ENCODE results near the gene RRP9.
A peak's percentile ranks its signal among the peaks of the same experiment; 100 is the strongest.

RRP9 gene

DNA sequence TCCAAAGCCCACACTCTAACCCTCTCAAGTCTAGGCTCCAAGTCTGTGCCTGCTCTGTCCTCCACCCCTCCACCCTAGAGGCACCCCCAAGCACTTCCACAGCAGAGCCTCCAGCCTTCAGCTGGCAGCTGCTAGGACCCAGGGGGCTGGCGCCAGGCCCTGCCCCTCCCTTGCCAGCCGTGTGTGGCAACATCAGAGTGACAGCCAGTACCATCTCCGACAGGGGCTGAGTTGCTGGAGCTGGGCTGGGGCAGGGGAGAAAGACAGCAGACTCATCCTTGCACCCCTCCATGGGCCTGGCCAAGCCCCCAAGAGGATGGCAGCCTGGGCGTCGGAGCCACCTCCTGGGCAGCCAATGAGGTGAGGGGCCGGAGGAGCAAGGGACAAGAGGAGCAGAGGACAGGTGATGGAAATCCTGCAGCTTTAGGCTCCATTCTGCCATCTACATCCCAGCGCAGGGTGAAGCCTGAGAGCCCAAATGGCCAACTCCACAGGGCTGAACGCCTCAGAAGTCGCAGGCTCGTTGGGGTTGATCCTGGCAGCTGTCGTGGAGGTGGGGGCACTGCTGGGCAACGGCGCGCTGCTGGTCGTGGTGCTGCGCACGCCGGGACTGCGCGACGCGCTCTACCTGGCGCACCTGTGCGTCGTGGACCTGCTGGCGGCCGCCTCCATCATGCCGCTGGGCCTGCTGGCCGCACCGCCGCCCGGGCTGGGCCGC is 13.6 kb upstream of the RRP9 start, which contains the start of gene GPR62:
TSS of gene GPR62 (plus strand) at position 207 of the 718 bp plus-strand sequence. CDS start at position 479, 272 bp downstream.
- no peak for DNase-seq
- H3K4me3 ChIP-seq, result peak within 1 kb of the TSS; percentile 47 to 54
- no peaks in the 10 kb centered on the region for H3K9me3 ChIP-seq
- H3K4me1 ChIP-seq, result peaks cover 0 to 18% (median 16%) of the 10 kb centered on the region in 4 donors
- intact Hi-C loops (cut with DNase I; ENCODE audit: low total_unique reads), result no loop called here
- no peaks in the 10 kb centered on the region for H3K27me3 ChIP-seq
- peaks cover 0 to 32% (median 19%) of the 10 kb centered on the region in 3 donors for H3K36me3 ChIP-seq
- H3K27ac ChIP-seq, result peak within 1 kb of the TSS; percentile 69 to 87
- TF ChIP-seq, protein P1, sequence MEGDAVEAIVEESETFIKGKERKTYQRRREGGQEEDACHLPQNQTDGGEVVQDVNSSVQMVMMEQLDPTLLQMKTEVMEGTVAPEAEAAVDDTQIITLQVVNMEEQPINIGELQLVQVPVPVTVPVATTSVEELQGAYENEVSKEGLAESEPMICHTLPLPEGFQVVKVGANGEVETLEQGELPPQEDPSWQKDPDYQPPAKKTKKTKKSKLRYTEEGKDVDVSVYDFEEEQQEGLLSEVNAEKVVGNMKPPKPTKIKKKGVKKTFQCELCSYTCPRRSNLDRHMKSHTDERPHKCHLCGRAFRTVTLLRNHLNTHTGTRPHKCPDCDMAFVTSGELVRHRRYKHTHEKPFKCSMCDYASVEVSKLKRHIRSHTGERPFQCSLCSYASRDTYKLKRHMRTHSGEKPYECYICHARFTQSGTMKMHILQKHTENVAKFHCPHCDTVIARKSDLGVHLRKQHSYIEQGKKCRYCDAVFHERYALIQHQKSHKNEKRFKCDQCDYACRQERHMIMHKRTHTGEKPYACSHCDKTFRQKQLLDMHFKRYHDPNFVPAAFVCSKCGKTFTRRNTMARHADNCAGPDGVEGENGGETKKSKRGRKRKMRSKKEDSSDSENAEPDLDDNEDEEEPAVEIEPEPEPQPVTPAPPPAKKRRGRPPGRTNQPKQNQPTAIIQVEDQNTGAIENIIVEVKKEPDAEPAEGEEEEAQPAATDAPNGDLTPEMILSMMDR (IDR thresholded peaks at IDR 0.05), result no peak

DNA sequence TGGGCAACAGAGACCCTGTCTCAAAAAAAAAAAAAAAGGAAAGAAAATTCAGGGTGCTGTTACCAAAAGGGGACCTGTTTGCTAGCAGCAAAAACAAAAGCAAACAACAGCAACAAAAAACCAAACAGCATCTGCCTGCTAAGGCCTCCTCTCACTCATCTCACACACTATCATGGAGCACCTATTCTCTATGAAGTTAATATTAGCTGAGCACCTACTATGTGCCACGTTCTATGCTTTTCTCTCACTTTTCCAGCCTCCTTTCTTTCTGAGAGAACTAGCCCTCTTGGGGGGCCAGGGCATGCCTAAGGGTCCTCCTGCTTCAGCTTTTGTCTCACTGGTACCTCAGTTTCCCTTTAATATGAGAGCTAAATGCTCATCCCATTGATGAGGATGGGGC is 13.0 kb upstream of the RRP9 start:
- Histone ChIP-seq H3K27ac (no peak overlapping the region), H3K9me3 (no peaks in the 10 kb centered on the region), H3K4me1 (peaks cover 0 to 18% (median 16%) of the 10 kb centered on the region in 4 donors), H3K4me3 (no peak overlapping the region), H3K27me3 (no peaks in the 10 kb centered on the region), H3K36me3 (peaks cover 0 to 26% (median 13%) of the 10 kb centered on the region in 3 donors)
- DNase-seq, result no peak
- intact Hi-C loops (cut with DNase I; ENCODE audit: low total_unique reads), result no loop called here
- TF ChIP-seq, protein P1 (IDR thresholded peaks at IDR 0.05), result no peak

DNA sequence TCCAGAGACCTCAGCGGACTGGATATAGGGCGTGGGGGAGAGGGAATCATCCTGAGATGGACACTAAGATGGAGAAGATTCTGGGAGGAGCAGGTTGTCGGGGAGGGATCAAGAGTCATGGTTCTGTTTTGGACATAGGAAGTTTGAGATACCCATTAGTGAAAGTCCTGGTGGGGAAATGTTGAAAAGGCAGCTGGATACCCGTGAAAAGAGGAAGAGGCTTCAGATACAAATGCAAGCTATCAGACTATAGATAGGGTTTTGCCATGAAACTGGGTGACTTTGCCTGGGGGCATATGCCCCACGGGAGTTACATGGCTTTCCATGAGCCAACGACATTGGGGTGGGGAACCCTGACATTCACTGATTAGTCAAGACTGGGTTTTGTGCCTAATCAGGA is 12.4 kb upstream of the RRP9 start:
- no peaks in the 10 kb centered on the region for H3K27me3 ChIP-seq
- TF ChIP-seq, protein P1 (IDR thresholded peaks at IDR 0.05), result no peak
- no peaks in the 10 kb centered on the region for H3K9me3 ChIP-seq
- H3K36me3 ChIP-seq, result peaks cover 0 to 24% (median 7%) of the 10 kb centered on the region in 3 donors
- DNase-seq, result no peak
- intact Hi-C loops (cut with DNase I; ENCODE audit: low total_unique reads), result no loop called here
- no peak overlapping the region for H3K27ac ChIP-seq
- H3K4me1 ChIP-seq, result peaks cover 0 to 18% (median 16%) of the 10 kb centered on the region in 4 donors
- no peak overlapping the region for H3K4me3 ChIP-seq

DNA sequence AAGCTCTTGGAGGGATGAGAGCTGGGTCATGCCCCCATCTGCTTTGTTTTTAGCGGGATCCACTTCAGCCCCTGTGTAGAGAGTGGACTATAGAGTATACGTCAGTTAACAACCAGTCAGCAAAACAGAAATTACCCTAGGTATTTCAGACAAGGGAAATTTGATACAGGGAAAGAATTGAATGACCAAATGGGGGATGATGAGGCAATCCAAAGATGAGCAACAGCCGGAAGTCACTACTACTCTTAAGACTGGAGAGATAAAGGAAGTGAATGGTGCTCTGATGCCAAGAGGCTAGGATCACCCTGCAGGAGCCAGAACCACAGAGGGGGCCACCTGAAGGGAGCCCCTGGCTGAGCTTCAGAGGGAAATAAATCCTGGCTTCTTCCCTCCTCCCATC is 11.7 kb upstream of the RRP9 start:
- Histone ChIP-seq H3K9me3 (no peaks in the 10 kb centered on the region), H3K4me1 (peaks cover 0 to 18% (median 16%) of the 10 kb centered on the region in 4 donors), H3K4me3 (no peak overlapping the region), H3K27ac (no peak overlapping the region), H3K27me3 (no peaks in the 10 kb centered on the region), H3K36me3 (peaks cover 0 to 24% (median under 1%) of the 10 kb centered on the region in 3 donors)
- no peak for DNase-seq
- TF ChIP-seq, protein P1 (IDR thresholded peaks at IDR 0.05), result no peak
- intact Hi-C loops (cut with DNase I; ENCODE audit: low total_unique reads), result no loop called here

DNA sequence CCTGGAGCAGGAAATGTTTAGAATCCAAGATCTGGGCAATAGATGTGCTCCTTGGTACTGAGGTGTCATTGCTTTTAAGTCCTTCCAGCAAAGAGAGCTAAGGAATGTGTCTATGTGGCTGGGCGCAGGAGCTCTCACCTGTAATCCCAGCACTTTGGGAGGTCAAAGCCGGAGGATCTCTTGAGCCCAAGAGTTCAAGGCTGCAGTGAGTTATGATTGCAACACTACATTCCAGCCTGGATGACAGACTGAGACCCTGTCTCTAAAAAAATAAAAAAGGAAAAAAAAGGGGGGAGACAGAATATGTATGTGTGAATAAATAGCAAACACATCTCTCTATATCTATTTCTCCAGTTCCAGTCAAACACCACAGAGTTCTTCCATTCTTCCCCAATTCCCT is 9.2 kb upstream of the RRP9 start:
- Histone ChIP-seq H3K4me3 (no peak overlapping the region), H3K9me3 (no peaks in the 10 kb centered on the region), H3K36me3 (peaks cover 0 to 34% (median 0%) of the 10 kb centered on the region in 3 donors), H3K4me1 (peaks cover 0 to 9% (median 7%) of the 10 kb centered on the region in 4 donors), H3K27ac (no peak overlapping the region), H3K27me3 (no peaks in the 10 kb centered on the region)
- TF ChIP-seq, protein P1 (IDR thresholded peaks at IDR 0.05), result no peak
- DNase-seq, result no peak
- intact Hi-C loops (cut with DNase I; ENCODE audit: low total_unique reads), result no loop called here

Data from tibial artery (tissue), 4 donors.